ENCODE results near the gene SLC4A11.

The SLC4A11 gene

GRCh38 chr20:3239026-3239866 is at the start of gene SLC4A11:
Gene SLC4A11, minus strand, starts transcription at chr20:3239190. Its CDS starts 53 bp downstream, at chr20:3239137.
- DNase-seq (ENCODE audit: low spot score): peak; percentile 93

- no peak for DNase-seq (ENCODE audit: low spot score)
These were observed 44.3 kb upstream of the SLC4A11 start for GRCh38 chr20:3283222-3283820.

GRCh38 chr20:3282271-3283221 is 43.6 kb upstream of the SLC4A11 start:
- DNase-seq (ENCODE audit: low spot score): no peak

- no peak for DNase-seq (ENCODE audit: low spot score)
These were observed 42.4 kb upstream of the SLC4A11 start for GRCh38 chr20:3281437-3281836.

- DNase-seq (ENCODE audit: low spot score): no peak
These were observed 40.8 kb upstream of the SLC4A11 start for GRCh38 chr20:3279761-3280160.

GRCh38 chr20:3277686-3278465 is 38.9 kb upstream of the SLC4A11 start:
- no peak for DNase-seq (ENCODE audit: low spot score)

GRCh38 chr20:3276680-3277015 is 37.7 kb upstream of the SLC4A11 start:
- peak; percentile 73 for DNase-seq (ENCODE audit: low spot score)

GRCh38 chr20:3275966-3276679 is 37.1 kb upstream of the SLC4A11 start:
- no peak for DNase-seq (ENCODE audit: low spot score)

GRCh38 chr20:3275064-3275935 is 36.3 kb upstream of the SLC4A11 start:
- DNase-seq (ENCODE audit: low spot score): no peak

GRCh38 chr20:3273371-3273770 is 34.4 kb upstream of the SLC4A11 start:
- no peak for DNase-seq (ENCODE audit: low spot score)

- DNase-seq (ENCODE audit: low spot score): no peak
These were observed 31.1 kb upstream of the SLC4A11 start for GRCh38 chr20:3270051-3270450.

- DNase-seq (ENCODE audit: low spot score): no peak
These were observed 23.6 kb upstream of the SLC4A11 start for GRCh38 chr20:3262566-3262965.

GRCh38 chr20:3258429-3258828 is 19.4 kb upstream of the SLC4A11 start:
- no peak for DNase-seq (ENCODE audit: low spot score)

- DNase-seq (ENCODE audit: low spot score): no peak
These were observed 16.7 kb upstream of the SLC4A11 start for GRCh38 chr20:3255728-3256127.

GRCh38 chr20:3251806-3252205 is 12.8 kb upstream of the SLC4A11 start:
- no peak for DNase-seq (ENCODE audit: low spot score)

- peak; percentile 96 for DNase-seq (ENCODE audit: low spot score)
These were observed 11.1 kb upstream of the SLC4A11 start for GRCh38 chr20:3250091-3250504.

GRCh38 chr20:3248993-3249347 is 10.0 kb upstream of the SLC4A11 start:
- no peak for DNase-seq (ENCODE audit: low spot score)

- no peak for DNase-seq (ENCODE audit: low spot score)
These were observed 9.4 kb upstream of the SLC4A11 start for GRCh38 chr20:3248167-3248992.

- DNase-seq (ENCODE audit: low spot score): no peak
These were observed 8.6 kb upstream of the SLC4A11 start for GRCh38 chr20:3247638-3248037.

Measured in HuH-7 (cell line).